GM10266 (cell line): ENCODE data around the gene MNT.

Experiments used
- DNase-seq: peaks from one replicate; pipeline ENCODE4 v3.0.0; 2012; ENCODE audit errors: extremely low spot score
- CTCF ChIP-seq: IDR thresholded peaks from 2 replicates; pipeline ENCODE4 v1.5.1; 2012; ENCODE audit warnings: mild to moderate bottlenecking, low read depth; ENCODE audit not compliant: control insufficient read depth, insufficient read depth; ENCODE audit errors: missing control alignments

Gene MNT

GRCh38 chr17:2346475-2346874 is 54.4 kb downstream of the MNT start:
- no peak for TF ChIP-seq CTCF
- no peak for DNase-seq

GRCh38 chr17:2344528-2344927 is 56.3 kb downstream of the MNT start:
- TF ChIP-seq CTCF = no peak
- no peak for DNase-seq

- DNase-seq = no peak
- TF ChIP-seq CTCF = no peak
These were observed 57.4 kb downstream of the MNT start for GRCh38 chr17:2343421-2343820.

GRCh38 chr17:2338315-2338657 is 62.6 kb downstream of the MNT start:
- no peak for DNase-seq
- TF ChIP-seq CTCF = no peak

GRCh38 chr17:2337544-2338314 is 63.1 kb downstream of the MNT start:
- peak; percentile 81 for DNase-seq
- TF ChIP-seq CTCF = peak; percentile 4

GRCh38 chr17:2336852-2337543 is 63.9 kb downstream of the MNT start, which contains the start of gene SGSM2:
Gene SGSM2, plus strand, starts transcription at chr17:2337501. Its CDS starts 188 bp downstream, at chr17:2337689.
- peak; percentile 94 for DNase-seq
- no peak for TF ChIP-seq CTCF
